Left ventricle myocardium inferior (tissue), 1 donor: ENCODE measurements around the gene COX4I1. TPM values are rescaled to one million over a fixed set of nuclear protein-coding genes. Genes with fewer than 3 reads are reported as not detected.

Experiments used
- DNase-seq: peaks from one replicate; pipeline ENCODE4 v3.0.0-alpha.2; 2020
- H3K27ac ChIP-seq: fragments of 200-600 bp; replicated peaks from 2 replicates; pipeline ENCODE4 v1.8.0; 2021
- H3K27me3 ChIP-seq: fragments of 200-600 bp; 2 replicates; pipeline ENCODE4 v1.8.0; 2021; ENCODE audit warnings: low read depth
- H3K36me3 ChIP-seq: fragments of 200-600 bp; 2 replicates; pipeline ENCODE4 v1.8.0; 2021
- H3K4me1 ChIP-seq: fragments of 200-600 bp; 2 replicates; pipeline ENCODE4 v1.8.0; 2021
- H3K4me3 ChIP-seq: fragments of 200-600 bp; 2 replicates; pipeline ENCODE4 v1.8.0; 2021; ENCODE audit warnings: mild to moderate bottlenecking, moderate library complexity
- H3K9me3 ChIP-seq: fragments of 200-600 bp; replicated peaks from 2 replicates; pipeline ENCODE4 v1.8.0; 2021
- CTCF ChIP-seq: fragments of 200-600 bp; IDR thresholded peaks from 2 replicates; pipeline ENCODE4 v1.8.0; 2021; ENCODE audit warnings: antibody characterized with exemption, mild to moderate bottlenecking, borderline replicate concordance
- intact Hi-C: fragments of 100-400 bp; cut with micrococcal nuclease; formaldehyde crosslinking; loops from one replicate; pipeline ENCODE4 v1.11.0; 2022
- total RNA-seq: library from RNA; stranded (reverse); fragmentation: NEBNext Ultra II Directional; extraction: Animal tissue kit (Norgen Biotek cat#: 25700); gene quantifications from one replicate; pipeline ENCODE4 v1.2.1, GENCODE V29; 2021
- donor health status: DM: no; HTN: yes; CAD: no; lungs with severe emphysema.

Gene COX4I1
- total RNA-seq, 1 donor from 2014 or later = 1,881 TPM

- Histone ChIP-seq H3K27me3 (peaks cover 70% of the 10 kb centered on the region), H3K4me3 (no peak overlapping the region), H3K9me3 (no peaks in the 10 kb centered on the region), H3K27ac (no peak overlapping the region), H3K4me1 (no peaks in the 10 kb centered on the region), H3K36me3 (no peaks in the 10 kb centered on the region)
- intact Hi-C loops = no loop called here
- no peak for DNase-seq
- TF ChIP-seq CTCF = no peak
Observed at GRCh38 chr16:85824161-85825135, 25.0 kb downstream of the COX4I1 start.

- no peak for DNase-seq
- Histone ChIP-seq H3K27me3 (peaks cover 71% of the 10 kb centered on the region), H3K4me1 (no peaks in the 10 kb centered on the region), H3K27ac (no peak overlapping the region), H3K9me3 (no peaks in the 10 kb centered on the region), H3K36me3 (no peaks in the 10 kb centered on the region), H3K4me3 (no peak overlapping the region)
- no peak for TF ChIP-seq CTCF
- intact Hi-C loops = no loop called here
Observed at GRCh38 chr16:85825326-85825725, 25.8 kb downstream of the COX4I1 start.

DNA sequence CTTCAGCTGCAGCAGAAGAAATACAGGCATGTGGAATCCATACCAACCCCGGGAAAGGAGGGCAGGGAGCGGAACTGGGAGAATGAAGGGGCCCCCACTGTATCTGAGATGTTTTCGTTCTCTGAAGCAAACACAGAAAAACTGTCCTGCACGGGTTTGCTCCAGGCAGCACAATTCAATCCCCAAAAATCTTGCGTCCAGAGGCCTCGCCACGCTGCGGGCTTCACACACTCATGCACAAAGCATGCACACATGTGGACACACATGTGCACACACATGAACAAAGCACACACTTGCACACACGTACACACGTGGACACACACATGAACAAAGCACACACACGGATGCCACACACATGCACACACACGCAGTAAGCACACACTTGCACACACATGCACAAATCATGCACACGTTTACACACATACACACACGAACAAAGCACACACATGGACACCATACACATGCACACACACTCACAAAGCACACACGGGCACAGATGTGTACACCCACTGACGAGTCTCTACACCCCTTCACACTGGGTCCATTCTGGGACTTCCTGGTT, 27.3 kb downstream of the COX4I1 start:
- no peaks in the 10 kb centered on the region for H3K4me1 ChIP-seq
- no peak overlapping the region for H3K27ac ChIP-seq
- no peaks in the 10 kb centered on the region for H3K9me3 ChIP-seq
- intact Hi-C loops = no loop called here
- peaks cover 73% of the 10 kb centered on the region for H3K27me3 ChIP-seq
- no peak for TF ChIP-seq CTCF
- no peak overlapping the region for H3K4me3 ChIP-seq
- DNase-seq = no peak
- H3K36me3 ChIP-seq = no peaks in the 10 kb centered on the region

DNA sequence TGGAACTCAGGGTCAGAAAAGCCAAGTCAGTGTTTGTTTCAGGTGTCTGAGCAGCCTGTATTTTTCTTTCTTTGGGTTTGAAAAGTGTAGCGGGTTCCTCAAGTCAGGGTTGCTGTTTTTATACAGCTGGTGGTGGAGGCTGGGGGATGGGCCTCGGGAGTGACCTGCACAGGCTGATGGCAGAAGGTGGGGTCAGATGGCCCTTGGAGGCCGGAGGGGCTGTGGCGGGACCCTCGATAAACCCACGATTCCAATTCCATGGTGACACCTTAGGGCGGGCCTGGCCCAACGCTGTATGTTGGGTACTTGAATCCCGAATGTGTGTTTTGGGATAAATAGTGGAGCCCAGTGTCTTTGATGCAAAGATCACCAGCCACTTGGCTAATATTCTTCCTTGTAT, 28.7 kb downstream of the COX4I1 start:
- no peak for TF ChIP-seq CTCF
- H3K36me3 ChIP-seq = no peaks in the 10 kb centered on the region
- H3K9me3 ChIP-seq = no peaks in the 10 kb centered on the region
- no peak for DNase-seq
- H3K27ac ChIP-seq = no peak overlapping the region
- intact Hi-C loops = no loop called here
- no peak overlapping the region for H3K4me3 ChIP-seq
- no peaks in the 10 kb centered on the region for H3K4me1 ChIP-seq
- H3K27me3 ChIP-seq = peaks cover 77% of the 10 kb centered on the region

DNA sequence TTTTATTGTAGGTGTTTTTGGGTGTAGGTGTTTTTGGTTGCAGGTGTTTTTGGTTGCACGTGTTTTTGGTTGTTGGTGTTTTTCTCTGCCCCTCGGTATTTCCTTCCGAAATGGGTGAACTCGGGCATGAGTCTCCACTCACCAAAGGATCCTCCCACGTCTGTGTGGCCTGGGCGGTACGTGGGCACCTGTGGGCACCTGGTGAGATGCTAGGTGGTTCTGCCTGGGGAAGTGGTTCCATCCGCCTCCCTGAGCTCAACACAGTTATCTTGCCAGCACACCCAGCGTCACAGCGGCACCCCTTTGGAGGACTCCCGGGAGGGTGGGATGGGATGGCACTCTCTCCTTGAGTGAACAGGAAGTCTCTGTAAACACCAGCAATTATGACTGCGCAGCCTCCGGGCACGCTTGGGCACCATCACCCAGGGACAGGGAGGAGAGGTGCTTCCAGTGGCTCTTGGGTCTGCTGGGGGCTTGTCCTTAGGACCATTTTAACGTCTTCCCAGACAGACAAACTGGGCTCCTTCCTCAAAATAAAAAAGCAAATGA, 29.8 kb downstream of the COX4I1 start:
- H3K4me3 ChIP-seq = no peak overlapping the region
- no peak for TF ChIP-seq CTCF
- no peak overlapping the region for H3K27ac ChIP-seq
- H3K9me3 ChIP-seq = no peaks in the 10 kb centered on the region
- no peaks in the 10 kb centered on the region for H3K36me3 ChIP-seq
- peaks cover 78% of the 10 kb centered on the region for H3K27me3 ChIP-seq
- H3K4me1 ChIP-seq = no peaks in the 10 kb centered on the region
- DNase-seq = no peak
- intact Hi-C loops = no loop called here
